PC-9 (cell line): ENCODE results near the gene KRT222. TPM values are rescaled to one million over a fixed set of nuclear protein-coding genes. Genes with fewer than 3 reads are reported as not detected.

Experiments
- BruUV-seq: library from RNA; stranded (reverse); fragments of 400-500 nt; replicated peaks from 2 replicates; lab custom pipeline; 2021; lab: Mats Ljungman, UMichigan
- CTCF ChIA-PET: fragments of 300-600 bp; sonication (Branson Sonifier 250); formaldehyde crosslinking; loops from one replicate; lab custom pipeline; 2022; ENCODE audit warnings: antibody characterized with exemption; lab: Charles Lee
- POLR2A ChIA-PET: fragments of 300-600 bp; sonication (Branson Sonifier 250); formaldehyde crosslinking; loops from one replicate; lab custom pipeline; 2022; ENCODE audit warnings: antibody characterized with exemption; ENCODE audit not compliant: unreplicated experiment; lab: Charles Lee
- DNase-seq, 2 experiments: peaks; one replicate each; pipeline versions ENCODE4 v3.0.0 to v3.0.0-alpha.2; 2015 to 2022; ENCODE audit warnings: mixed read lengths in 1 of 2
- H2AFZ ChIP-seq: fragments of 200-600 bp; sonication (generic); 2 replicates; pipeline ENCODE4 v1.8.1; 2017; ENCODE audit warnings: antibody characterized with exemption
- H3F3A ChIP-seq: fragments of 200-600 bp; sonication (generic); 2 replicates; pipeline ENCODE4 v1.8.1; 2017; ENCODE audit warnings: antibody characterized with exemption, mild to moderate bottlenecking, low read depth; ENCODE audit not compliant: insufficient read depth
- H3K27ac ChIP-seq: fragments of 200-600 bp; sonication (generic); 2 replicates; pipeline ENCODE4 v1.6.1; 2016; ENCODE audit warnings: mixed run types
- H3K27me3 ChIP-seq: fragments of 200-600 bp; sonication (generic); 2 replicates; pipeline ENCODE4 v1.6.1; 2016; ENCODE audit warnings: low read depth, mixed run types; ENCODE audit not compliant: insufficient read depth
- H3K36me3 ChIP-seq: fragments of 200-600 bp; sonication (generic); 2 replicates; pipeline ENCODE4 v1.6.1; 2016; ENCODE audit warnings: low read depth, mixed run types
- H3K4me1 ChIP-seq: fragments of 200-600 bp; sonication (generic); replicated peaks from 2 replicates; pipeline ENCODE4 v1.6.1; 2016; ENCODE audit warnings: mixed run types; ENCODE audit not compliant: insufficient read depth
- H3K4me2 ChIP-seq: fragments of 200-600 bp; sonication (generic); 2 replicates; pipeline ENCODE4 v1.6.1; 2017; ENCODE audit warnings: mixed run types
- H3K4me3 ChIP-seq: fragments of 200-600 bp; sonication (generic); 2 replicates; pipeline ENCODE4 v1.6.1; 2016; ENCODE audit warnings: mixed run types
- H3K79me2 ChIP-seq: fragments of 200-600 bp; sonication (generic); 2 replicates; pipeline ENCODE4 v1.6.1; 2017; ENCODE audit warnings: low read depth, mixed run types
- H3K9me2 ChIP-seq: fragments of 200-600 bp; sonication (generic); 2 replicates; pipeline ENCODE4 v1.8.1; 2017; ENCODE audit warnings: mild to moderate bottlenecking; ENCODE audit not compliant: insufficient read depth
- H3K9me3 ChIP-seq: fragments of 200-600 bp; sonication (generic); 2 replicates; pipeline ENCODE4 v1.8.1; 2016; ENCODE audit warnings: low read depth; ENCODE audit not compliant: insufficient read depth
- H4K20me1 ChIP-seq: fragments of 200-600 bp; sonication (generic); 2 replicates; pipeline ENCODE4 v1.8.1; 2017; ENCODE audit not compliant: insufficient read depth
- CTCF ChIP-seq: fragments of 200-600 bp; sonication (generic); conservative IDR thresholded peaks from 2 replicates; pipeline ENCODE4 v1.6.1; 2017; ENCODE audit warnings: mixed run types, antibody characterized with exemption, mild to moderate bottlenecking, moderate library complexity
- EZH2 ChIP-seq: fragments of 200-600 bp; sonication (generic); IDR thresholded peaks from 2 replicates; pipeline ENCODE4 v1.8.0; 2017; ENCODE audit warnings: antibody characterized with exemption, low read depth
- intact Hi-C: fragments of 100-400 bp; cut with micrococcal nuclease; formaldehyde crosslinking; loops from one replicate; pipeline ENCODE4 v1.10.0; 2022; ENCODE audit not compliant: unreplicated experiment
- total RNA-seq: library from RNA; stranded (reverse); gene quantifications from 2 replicates; pipeline ENCODE4 v1.2.3, GENCODE V29; 2021

KRT222 gene
- total RNA-seq, 1 experiment from 2014 or later, result not detected

- BruUV-seq, result no TSS peak
- ChIA-PET CTCF (no interaction called here), POLR2A (no interaction called here)
- Histone ChIP-seq H3K4me3 (no peak overlapping the region), H2AFZ (no peak overlapping the region), H3K27ac (no peak overlapping the region), H4K20me1 (no peaks in the 10 kb centered on the region), H3K27me3 (no peaks in the 10 kb centered on the region), H3K9me3 (no peaks in the 10 kb centered on the region), H3K36me3 (no peaks in the 10 kb centered on the region), H3F3A (no peaks in the 10 kb centered on the region; the same call in 1 of the 2 replicates), H3K9me2 (no peaks in the 10 kb centered on the region), H3K4me2 (no peak overlapping the region), H3K79me2 (peaks cover 17% of the 10 kb centered on the region), H3K4me1 (peaks cover 4% of the 10 kb centered on the region)
- TF ChIP-seq CTCF (no peak), EZH2 (no peak)
- no peak for DNase-seq
- intact Hi-C loops, result no loop called here
Observed at GRCh38 chr17:40651939-40652338, 13.0 kb downstream of the KRT222 start.

GRCh38 chr17:40648384-40648968 lies 16.5 kb downstream of the KRT222 start:
- Histone ChIP-seq H2AFZ (peak overlapping the region; percentile 96), H3K9me3 (no peaks in the 10 kb centered on the region), H3K4me2 (peak overlapping the region; percentile 87), H3K4me1 (peaks cover 21% of the 10 kb centered on the region), H3K4me3 (peak overlapping the region; percentile 89), H4K20me1 (0 out of 2 replicates have a peak, but pooled peaks cover 4% of the 10 kb centered on the region), H3K27ac (peak overlapping the region; percentile 89), H3K9me2 (no peaks in the 10 kb centered on the region), H3K27me3 (no peaks in the 10 kb centered on the region), H3K36me3 (peaks cover 27% of the 10 kb centered on the region), H3K79me2 (peaks cover 47% of the 10 kb centered on the region), H3F3A (no peaks in the 10 kb centered on the region; the same call in 1 of the 2 replicates)
- TSS peak; percentile 77 for BruUV-seq
- DNase-seq, result no peak
- ChIA-PET POLR2A (interaction anchor here (0.7 to 0.9 kb wide), 2 partner anchors 134 to 219 kb away, joined by 5 to 9 read pairs; partner anchors contain the start of gene KRT27), CTCF (no interaction called here)
- TF ChIP-seq CTCF (no peak), EZH2 (no peak)
- intact Hi-C loops, result loop anchor here (5.0 kb wide), 2 partner anchors 44 to 59 kb away; no protein-coding TSS in a partner anchor

- no peak for TF ChIP-seq CTCF
- TF ChIP-seq EZH2, result no peak
- no peaks in the 10 kb centered on the region for H3K27me3 ChIP-seq
- no peaks in the 10 kb centered on the region for H3K9me3 ChIP-seq
- peaks cover 21% of the 10 kb centered on the region for H3K4me1 ChIP-seq
- ChIA-PET CTCF (no interaction called here), POLR2A (interaction anchor here (0.6 to 1.1 kb wide), 5 partner anchors 21 to 900 kb away, joined by 3 to 9 read pairs (median 5); partner anchors contain the start of gene KRT27)
- intact Hi-C loops, result loop anchor here (5.0 kb wide), 2 partner anchors 44 to 59 kb away; no protein-coding TSS in a partner anchor
- H3K27ac ChIP-seq, result peak within 1 kb of the TSS; percentile 89
- BruUV-seq, result no TSS peak
- H3K4me2 ChIP-seq, result peak within 1 kb of the TSS; percentile 87
- H2AFZ ChIP-seq, result peak within 1 kb of the TSS; percentile 96
- DNase-seq, result peak; percentile 52 to 60
- peak within 1 kb of the TSS; percentile 89 for H3K4me3 ChIP-seq
- no peaks in the 10 kb centered on the region for H3K9me2 ChIP-seq
- peaks cover 33% of the 10 kb centered on the region for H3K36me3 ChIP-seq
- no peaks in the 10 kb centered on the region; the same call in 1 of the 2 replicates for H3F3A ChIP-seq
- H4K20me1 ChIP-seq, result peaks cover 4% of the 10 kb centered on the region; the same call in 1 of the 2 replicates
- H3K79me2 ChIP-seq, result peaks cover 50% of the 10 kb centered on the region
Observed at GRCh38 chr17:40647624-40648383, 17.2 kb downstream of the KRT222 start, which contains the start of gene SMARCE1. Gene SMARCE1 (minus strand): TSS chr17:40647818. CDS start chr17:40645802, 2,016 bp downstream.
